Liver (tissue), 9 donors: ENCODE measurements around the gene SIDT2. TPM values are rescaled to one million over a fixed set of nuclear protein-coding genes. Genes with fewer than 3 reads are reported as not detected.

Experiments
- DNase-seq: peaks from one replicate; pipeline ENCODE4 v3.0.0-alpha.2; 2017; ENCODE audit warnings: low spot score
- H3K27ac ChIP-seq, 2 donors: one replicate each; pipeline ENCODE4 v1.7.0; 2013; ENCODE audit warnings: inconsistent platforms in 2 of 2, low read length in 2 of 2, control low read depth in 1 of 2, low read depth in 1 of 2, mild to moderate bottlenecking in 1 of 2
- H3K27me3 ChIP-seq, 4 donors: one replicate each; pipeline versions ENCODE4 v1.6.1 to v1.7.0; 2013; ENCODE audit warnings: low read length in 3 of 4, inconsistent platforms in 1 of 4, mild to moderate bottlenecking in 1 of 4, moderate library complexity in 1 of 4; ENCODE audit not compliant: control insufficient read depth in 4 of 4, insufficient read depth in 4 of 4
- H3K36me3 ChIP-seq, 4 donors: one replicate each; pipeline versions ENCODE4 v1.6.1 to v1.7.0; 2013; ENCODE audit warnings: low read length in 3 of 4, mild to moderate bottlenecking in 3 of 4, low read depth in 1 of 4, moderate library complexity in 1 of 4; ENCODE audit not compliant: control insufficient read depth in 4 of 4, insufficient read depth in 3 of 4
- H3K4me1 ChIP-seq, 4 donors: one replicate each; pipeline versions ENCODE4 v1.6.1 to v1.7.0; 2013; ENCODE audit warnings: low read length in 3 of 4, mild to moderate bottlenecking in 3 of 4, moderate library complexity in 1 of 4; ENCODE audit not compliant: control insufficient read depth in 4 of 4, insufficient read depth in 4 of 4
- H3K4me3 ChIP-seq, 3 donors: one replicate each; pipeline versions ENCODE4 v1.6.1 to v1.7.0; 2013; ENCODE audit warnings: low read length in 3 of 3, control low read depth in 1 of 3, low read depth in 1 of 3, mild to moderate bottlenecking in 1 of 3
- H3K9ac ChIP-seq, 2 donors: one replicate each; pipeline ENCODE4 v1.7.0; 2013; ENCODE audit warnings: low read length in 2 of 2, mild to moderate bottlenecking in 2 of 2, moderate library complexity in 2 of 2, control low read depth in 1 of 2, low read depth in 1 of 2
- H3K9me3 ChIP-seq, 4 donors: one replicate each; pipeline versions ENCODE4 v1.6.1 to v1.7.0; 2013; ENCODE audit warnings: low read length in 3 of 4; ENCODE audit not compliant: control insufficient read depth in 4 of 4
- ATF3 ChIP-seq: IDR thresholded peaks from 2 replicates; pipeline ENCODE4 v1.6.1; 2016; ENCODE audit warnings: antibody characterized with exemption
- CTCF ChIP-seq: fragments of 150-350 bp; IDR thresholded peaks from 2 replicates; pipeline ENCODE4 v1.5.1; 2017; ENCODE audit warnings: improper control_type of control experiment, low read depth, low read length; ENCODE audit not compliant: missing input control
- EGR1 ChIP-seq, 2 donors: IDR thresholded peaks; 2 replicates each; pipeline ENCODE4 v1.6.1; 2016 to 2018; ENCODE audit warnings: antibody characterized with exemption in 2 of 2, low read depth in 2 of 2
- FOXA1 ChIP-seq: IDR thresholded peaks from 2 replicates; pipeline ENCODE4 v1.6.1; 2016; ENCODE audit warnings: antibody characterized with exemption
- FOXA2 ChIP-seq: IDR thresholded peaks from 2 replicates; pipeline ENCODE4 v1.6.1; 2016; ENCODE audit warnings: antibody characterized with exemption
- GABPA ChIP-seq, 2 donors: IDR thresholded peaks in 1 of 2; conservative IDR thresholded peaks in 1 of 2; 2 replicates each; pipeline ENCODE4 v1.6.1; 2016; ENCODE audit warnings: antibody characterized with exemption in 2 of 2, mild to moderate bottlenecking in 1 of 2, moderate library complexity in 1 of 2
- HNF4A ChIP-seq, 2 donors: conservative IDR thresholded peaks; 2 replicates each; pipeline ENCODE4 v1.6.1; 2016; ENCODE audit warnings: antibody characterized with exemption in 2 of 2, mild to moderate bottlenecking in 2 of 2
- HNF4G ChIP-seq: IDR thresholded peaks from 2 replicates; pipeline ENCODE4 v1.6.1; 2016; ENCODE audit warnings: antibody characterized with exemption
- JUND ChIP-seq, 2 donors: IDR thresholded peaks; 2 replicates each; pipeline ENCODE4 v1.6.1; 2016; ENCODE audit warnings: antibody characterized with exemption in 2 of 2
- MAX ChIP-seq: IDR thresholded peaks from 2 replicates; pipeline ENCODE4 v1.6.1; 2016; ENCODE audit warnings: antibody characterized with exemption
- NR2F2 ChIP-seq: IDR thresholded peaks from 2 replicates; pipeline ENCODE4 v1.6.1; 2016; ENCODE audit warnings: antibody characterized with exemption
- RAD21 ChIP-seq, 2 donors: IDR thresholded peaks; 2 replicates each; pipeline ENCODE4 v1.6.1; 2016; ENCODE audit warnings: antibody characterized with exemption in 2 of 2, mild to moderate bottlenecking in 2 of 2
- REST ChIP-seq: IDR thresholded peaks from 2 replicates; pipeline ENCODE4 v1.6.1; 2016; ENCODE audit warnings: antibody characterized with exemption, mild to moderate bottlenecking
- RXRA ChIP-seq, 2 donors: IDR thresholded peaks; 2 replicates each; pipeline ENCODE4 v1.6.1; 2017 to 2018; ENCODE audit warnings: antibody characterized with exemption in 2 of 2, mild to moderate bottlenecking in 1 of 2
- SP1 ChIP-seq: IDR thresholded peaks from 2 replicates; pipeline ENCODE4 v1.6.1; 2018; ENCODE audit warnings: antibody characterized with exemption, mild to moderate bottlenecking
- TAF1 ChIP-seq: conservative IDR thresholded peaks from 2 replicates; pipeline ENCODE4 v1.6.1; 2016; ENCODE audit warnings: antibody characterized with exemption, mild to moderate bottlenecking
- ZBTB33 ChIP-seq: IDR thresholded peaks from 2 replicates; pipeline ENCODE4 v1.6.1; 2016; ENCODE audit warnings: antibody characterized with exemption
- WGBS: extraction: QIAGEN DNeasy Blood & Tissue Kit; methylation state at CpG from one replicate; pipeline ENCODE4 v1.1.7; 2013; 5-methylcytosine and 5-hydroxymethylcytosine counted together
- polyA plus RNA-seq, 2 donors: library from polyadenylated mRNA; stranded (reverse) in 1 of 2; unstranded in 1 of 2; fragments of 200-250 nt in 1 of 2; fragments of >200 nt in 1 of 2; fragmentation: Nextera tagmentation in 1 of 2; extraction: Ambion mirVana in 1 of 2; gene quantifications; one replicate each; pipeline versions ENCODE4 v1.2.1 to v1.2.3, GENCODE V29; 2013 to 2015
- total RNA-seq, 2 donors: library from RNA; depleted of rRNA; stranded (reverse); fragments of >200 nt; gene quantifications; one replicate each; pipeline ENCODE4 v1.2.3, GENCODE V29; 2014
- donor health status: healthy.
- donor health status: healthy.
- donor health status: healthy.
- donor health status: healthy.
- donor health status: healthy.

Gene SIDT2
- total and polyA plus RNA-seq, 4 donors, result 11.2 to 42.9 (median 22.4) TPM

GRCh38 chr11:117175104-117175503 lies 3.4 kb upstream of the SIDT2 start:
- Histone ChIP-seq H3K4me3 (no peak overlapping the region), H3K27ac (no peak overlapping the region), H3K9me3 (no peaks in the 10 kb centered on the region), H3K9ac (no peak overlapping the region), H3K36me3 (peaks cover 0 to 8% (median 1%) of the 10 kb centered on the region in 4 donors), H3K27me3 (no peaks in the 10 kb centered on the region), H3K4me1 (peaks cover 2 to 16% (median 12%) of the 10 kb centered on the region in 4 donors)
- TF ChIP-seq FOXA1, result no peak
- TF ChIP-seq HNF4A (conservative IDR thresholded peaks at IDR 0.05), result no peak
- DNase-seq, result no peak
- 80% methylated on average over 7 of the region's 7 CpGs for WGBS

- TF ChIP-seq ATF3 (no peak), REST (no peak), JUND (IDR thresholded peaks at IDR 0.05) (no peak), FOXA2 (no peak), FOXA1 (no peak)
Measured at GRCh38 chr11:117175781-117176180, 2.8 kb upstream of the SIDT2 start.

GRCh38 chr11:117176186-117176585 lies 2.4 kb upstream of the SIDT2 start:
- no peaks in the 10 kb centered on the region for H3K27me3 ChIP-seq
- H3K27ac ChIP-seq, result no peak overlapping the region
- H3K36me3 ChIP-seq, result peaks cover 0 to 4% (median 0%) of the 10 kb centered on the region in 4 donors
- no peak overlapping the region for H3K9ac ChIP-seq
- no peak for DNase-seq
- WGBS, result 86% methylated on average over 1 of the region's 1 CpG
- H3K4me1 ChIP-seq, result peaks cover 4 to 23% (median 18%) of the 10 kb centered on the region in 4 donors
- no peaks in the 10 kb centered on the region for H3K9me3 ChIP-seq
- H3K4me3 ChIP-seq, result no peak overlapping the region
- TF ChIP-seq FOXA2, result no peak
- TF ChIP-seq RAD21 (IDR thresholded peaks at IDR 0.05), result no peak
- TF ChIP-seq NR2F2, result no peak
- no peak for TF ChIP-seq ATF3
- no peak for TF ChIP-seq ZBTB33
- no peak for TF ChIP-seq EGR1 (IDR thresholded peaks at IDR 0.05; ENCODE audit: low read depth in 2 of 2)
- TF ChIP-seq GABPA (IDR thresholded peaks at IDR 0.05 in 1 of 2, conservative IDR thresholded peaks at IDR 0.05 in 1 of 2), result no peak
- no peak for TF ChIP-seq SP1
- no peak for TF ChIP-seq MAX
- TF ChIP-seq RXRA (IDR thresholded peaks at IDR 0.05), result no peak
- TF ChIP-seq HNF4G, result no peak
- TF ChIP-seq HNF4A (conservative IDR thresholded peaks at IDR 0.05), result no peak
- TF ChIP-seq CTCF, result no peak
- TF ChIP-seq TAF1, result no peak

More at GRCh38 chr11:117175781-117176180, 2.8 kb upstream of the SIDT2 start:
- Histone ChIP-seq H3K9me3 (no peaks in the 10 kb centered on the region), H3K36me3 (peaks cover 0 to 8% (median 0%) of the 10 kb centered on the region in 4 donors), H3K27ac (no peak overlapping the region), H3K27me3 (no peaks in the 10 kb centered on the region), H3K4me3 (no peak overlapping the region), H3K4me1 (peaks cover 2 to 20% (median 16%) of the 10 kb centered on the region in 4 donors), H3K9ac (no peak overlapping the region)
- no peak for DNase-seq
- WGBS, result 93% methylated on average over 5 of the region's 5 CpGs
